GM19438 (cell line): Measurements from ENCODE around the gene PRSS1.
"Not testable (repeated sequence)": the region's sequence is repeated elsewhere in the genome, so short reads cannot be mapped to it uniquely, and the experiment has no call there.

Experiments
- ATAC-seq: cut with Tn5 transposase; IDR thresholded peaks from one replicate; pipeline ENCODE4 v1.9.1; 2021; ENCODE audit warnings: low read depth; ENCODE audit not compliant: unreplicated experiment

PRSS1 gene

GRCh38 chr7:142749218-142749993 is at the start of gene PRSS1:
PRSS1 (plus strand) TSS chr7:142749472; CDS start chr7:142749485, 13 bp downstream.
- ATAC-seq: no peak

GRCh38 chr7:142700935-142701334 is 48.3 kb upstream of the PRSS1 start:
- not testable (repeated sequence) for ATAC-seq

DNA sequence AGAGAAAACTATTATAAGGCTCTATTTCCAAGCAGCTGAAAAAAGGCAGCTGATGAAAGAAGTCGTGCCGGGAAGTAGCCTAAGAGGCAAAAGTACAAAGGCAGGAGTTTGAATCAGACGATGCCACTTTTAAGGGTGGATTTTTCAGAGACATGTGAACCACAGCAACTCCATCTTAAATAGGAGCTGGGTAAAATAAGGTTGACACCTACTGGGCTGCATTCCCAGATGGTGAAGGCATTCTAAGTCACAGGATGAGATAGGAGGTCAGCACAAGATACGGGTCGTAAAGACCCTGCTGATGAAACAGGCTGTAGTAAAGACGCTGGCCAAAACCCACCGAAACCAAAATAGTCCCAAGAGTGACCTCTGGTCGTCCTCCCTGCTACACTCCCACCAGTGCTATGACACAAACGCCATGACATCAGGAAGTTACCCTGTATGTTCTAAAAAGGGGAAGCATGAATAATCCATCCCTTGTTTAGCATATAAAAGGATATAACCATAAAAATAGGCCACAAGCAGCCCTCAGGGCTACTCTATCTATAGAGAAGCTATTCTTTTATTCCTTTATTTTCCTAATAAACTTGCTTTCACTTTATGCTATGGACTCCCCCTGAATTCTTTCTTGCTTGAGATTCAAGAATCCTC is 45.5 kb upstream of the PRSS1 start:
- ATAC-seq: no peak

DNA sequence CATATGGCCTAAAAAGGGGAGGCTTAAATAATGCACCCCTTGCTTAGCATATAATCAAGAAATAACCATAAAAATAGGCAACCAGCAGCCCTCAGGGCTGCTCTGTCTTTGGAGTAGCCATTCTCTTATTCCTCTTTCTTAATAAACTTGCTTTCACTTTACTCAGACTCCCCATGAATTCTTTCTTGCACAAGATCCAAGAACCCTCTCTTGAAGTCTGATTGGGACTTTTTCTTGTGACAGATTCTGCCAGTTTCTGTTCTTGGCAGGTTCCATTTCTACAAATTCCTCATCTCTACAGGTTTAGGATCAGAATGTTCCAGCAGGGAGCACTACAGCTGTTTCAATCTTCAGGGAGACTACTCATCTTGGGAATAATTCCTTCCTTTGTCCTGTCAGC is 40.5 kb upstream of the PRSS1 start:
- ATAC-seq: not testable (repeated sequence)

DNA sequence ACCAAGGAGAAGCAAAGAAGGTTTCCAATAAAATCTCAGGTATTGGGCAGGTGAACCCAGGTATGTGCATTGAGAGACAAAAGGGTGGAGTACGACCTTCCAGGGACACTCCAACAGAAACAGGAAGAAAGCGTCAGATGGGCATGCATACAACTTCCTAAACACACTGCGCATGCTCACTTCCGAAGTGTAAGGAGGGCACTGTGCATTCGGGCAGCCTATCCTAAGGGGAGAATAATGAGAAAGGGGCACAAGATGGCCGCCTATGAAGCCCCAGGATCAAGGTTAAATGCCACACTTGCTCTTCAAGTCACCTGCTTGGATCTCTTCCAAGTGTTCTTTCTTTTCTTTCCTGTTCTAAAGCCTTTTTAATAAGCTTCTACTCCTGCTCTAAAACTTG is 39.4 kb upstream of the PRSS1 start:
- no peak for ATAC-seq

DNA sequence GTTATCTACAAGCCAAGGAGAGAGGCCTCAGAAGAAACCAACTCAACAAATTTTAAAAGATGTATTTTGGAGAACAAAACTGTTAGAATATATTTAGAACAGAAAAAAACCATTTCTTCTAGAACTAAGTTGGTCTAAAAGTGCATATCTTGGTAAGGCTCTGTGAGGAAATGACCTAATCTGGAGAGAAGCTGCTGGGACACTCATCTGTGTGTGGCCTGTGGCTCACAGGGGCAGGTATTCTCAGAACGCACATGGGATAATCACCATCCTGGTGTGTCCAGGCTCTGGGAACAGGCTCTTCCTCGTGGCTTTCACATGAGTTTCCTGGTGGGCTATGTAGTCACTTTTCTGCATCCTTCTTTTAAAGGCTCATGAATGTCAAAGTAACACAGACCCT is 38.1 kb upstream of the PRSS1 start:
- no peak for ATAC-seq

DNA sequence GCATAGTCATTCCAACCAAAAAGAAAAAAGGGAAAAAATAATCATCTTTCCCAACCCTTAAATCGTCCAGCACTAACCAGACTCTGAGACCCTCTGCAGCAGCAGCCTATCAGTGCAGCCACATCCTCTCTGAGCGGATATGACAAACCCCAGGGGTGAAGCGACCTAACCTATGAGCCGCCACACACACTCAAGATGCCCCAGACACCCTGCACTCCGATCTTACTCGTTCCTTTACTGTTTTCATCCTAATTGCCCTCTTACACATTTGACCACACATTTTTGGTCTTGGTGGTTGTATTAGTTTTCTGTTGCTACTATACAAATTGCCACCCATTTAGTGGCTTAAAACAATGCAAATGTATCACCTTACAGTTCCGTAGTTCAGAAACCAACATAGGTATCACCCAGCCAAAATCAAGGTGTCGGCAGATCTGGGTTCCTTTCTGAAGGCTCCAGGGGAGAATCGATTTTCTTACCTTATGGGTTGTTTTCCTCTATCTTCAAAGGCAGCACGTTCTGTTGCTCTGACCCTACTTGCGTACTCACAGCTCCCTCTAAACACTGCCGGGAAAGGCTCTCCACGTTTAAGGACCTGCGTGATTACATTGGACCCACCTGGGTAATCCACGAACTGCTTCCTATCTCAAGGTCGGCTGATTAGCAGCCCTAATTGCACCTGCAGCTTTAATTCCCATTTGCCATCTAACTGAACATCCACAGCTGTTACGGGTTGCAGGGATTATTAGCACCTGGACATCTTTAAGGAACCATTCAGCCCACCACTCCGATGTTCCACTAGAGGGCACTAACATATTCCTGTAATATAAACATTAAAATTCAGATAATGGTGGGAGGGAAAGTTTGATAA is 37.3 kb upstream of the PRSS1 start:
- ATAC-seq: no peak

GRCh38 chr7:142712617-142712957 is 36.7 kb upstream of the PRSS1 start:
- ATAC-seq: no peak

DNA sequence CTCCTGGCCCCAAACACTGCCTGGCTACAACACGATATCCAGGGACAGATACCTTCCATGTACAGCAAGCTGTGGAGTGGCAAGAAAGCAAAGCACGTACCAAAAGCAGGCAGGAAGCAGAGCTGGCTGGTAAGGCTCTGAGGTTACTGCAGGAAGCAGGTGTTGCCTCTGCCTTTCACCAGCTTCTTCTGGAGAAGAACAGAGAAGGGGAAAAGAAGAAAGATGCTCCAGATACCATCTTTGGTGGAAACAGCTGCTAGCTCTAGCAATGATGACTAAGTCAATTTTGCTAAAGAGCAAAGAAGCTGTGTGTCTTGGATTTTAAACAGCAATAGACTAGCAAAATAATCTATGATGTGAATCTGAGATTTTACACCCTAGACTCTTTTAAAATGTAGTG is 34.9 kb upstream of the PRSS1 start:
- peak; percentile 60 for ATAC-seq

DNA sequence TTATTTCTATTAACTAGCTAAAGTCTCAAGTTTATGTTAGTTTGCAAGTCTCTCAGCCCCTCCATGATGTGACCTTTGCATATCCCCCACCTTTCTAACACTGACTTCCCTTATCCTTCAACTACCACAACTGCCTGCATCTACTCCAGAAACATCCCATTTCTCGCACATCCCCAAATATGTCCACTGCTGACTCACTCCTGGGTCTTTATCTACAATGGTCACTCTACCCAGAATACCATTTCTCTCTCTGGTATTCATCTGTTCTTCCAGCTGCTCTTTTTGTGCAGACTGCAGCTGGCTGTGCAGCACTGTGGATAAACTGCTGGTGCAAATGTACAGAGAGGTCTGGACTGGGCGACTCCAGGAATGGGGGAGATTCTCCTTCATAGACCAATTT is 32.7 kb upstream of the PRSS1 start:
- ATAC-seq: no peak

GRCh38 chr7:142717453-142717852 is 31.8 kb upstream of the PRSS1 start:
- ATAC-seq: no peak

GRCh38 chr7:142718313-142718712 is 31.0 kb upstream of the PRSS1 start:
- no peak for ATAC-seq

DNA sequence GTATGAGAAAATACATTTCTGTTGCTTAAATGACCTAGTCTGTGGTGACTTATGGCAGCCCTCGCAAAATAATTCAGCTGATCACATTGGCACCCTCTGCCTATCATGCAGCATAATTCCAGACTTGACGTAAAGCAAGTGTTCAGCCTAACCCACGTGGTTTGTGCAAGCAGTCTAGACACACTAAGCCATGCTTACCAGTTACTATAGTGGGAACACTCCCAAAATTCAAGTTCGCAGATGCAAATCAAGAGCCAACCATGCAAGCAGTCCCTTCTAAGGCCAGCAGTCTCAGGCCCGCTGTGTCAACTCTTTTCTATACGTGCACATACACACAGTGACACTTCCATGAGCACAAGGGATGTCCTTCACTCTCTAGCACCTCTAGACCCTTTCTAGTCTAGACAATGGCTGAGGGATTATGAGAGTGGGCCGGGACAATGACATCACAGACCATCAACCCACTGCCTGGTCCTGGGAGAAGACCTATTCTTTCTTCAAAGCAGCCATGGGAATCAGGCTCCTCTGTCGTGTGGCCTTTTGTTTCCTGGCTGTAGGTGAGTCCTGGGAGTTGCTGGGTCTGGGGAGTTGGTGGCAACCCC is 29.0 kb upstream of the PRSS1 start:
- ATAC-seq: no peak

DNA sequence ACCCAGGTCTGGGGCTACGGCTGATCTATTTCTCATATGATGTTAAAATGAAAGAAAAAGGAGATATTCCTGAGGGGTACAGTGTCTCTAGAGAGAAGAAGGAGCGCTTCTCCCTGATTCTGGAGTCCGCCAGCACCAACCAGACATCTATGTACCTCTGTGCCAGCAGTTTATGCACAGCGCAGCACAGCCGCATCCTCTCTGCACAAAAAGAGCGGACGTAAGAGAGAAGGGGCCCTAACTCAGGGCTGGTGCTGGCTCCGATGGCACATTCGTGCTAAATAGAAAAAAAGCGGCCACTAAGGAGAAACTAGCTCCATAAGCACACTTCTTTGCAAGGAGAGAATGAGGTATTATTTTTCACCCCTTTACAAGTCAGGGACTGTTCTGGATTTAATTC is 28.3 kb upstream of the PRSS1 start:
- ATAC-seq: no peak

DNA sequence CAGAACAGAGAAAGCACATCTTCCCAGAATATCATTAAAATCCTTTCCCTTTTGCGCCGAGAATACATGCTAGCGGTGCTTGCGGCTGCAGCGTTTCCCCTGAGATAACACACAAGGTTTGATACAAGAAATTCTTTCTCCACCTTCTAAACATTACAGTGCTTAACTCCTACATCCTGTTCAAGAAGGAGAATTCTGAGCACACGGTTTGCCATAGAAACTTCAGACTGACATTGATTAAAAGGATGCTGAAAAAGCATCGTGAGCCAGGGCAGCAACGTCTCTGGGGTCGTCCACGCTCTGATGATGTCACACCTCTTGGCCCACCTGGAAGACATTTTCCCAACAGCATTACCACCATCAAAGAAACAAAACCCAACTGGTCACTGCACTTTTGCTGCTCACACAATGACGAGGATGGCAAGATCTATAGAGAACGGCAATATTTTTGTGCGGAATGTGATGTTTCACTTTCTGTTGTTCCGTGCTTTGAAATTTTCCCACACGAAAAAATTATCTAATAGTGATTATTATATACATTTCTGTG is 27.0 kb upstream of the PRSS1 start:
- no peak for ATAC-seq

- no peak for ATAC-seq
Observed at GRCh38 chr7:142733271-142733670, 16.0 kb upstream of the PRSS1 start.

DNA sequence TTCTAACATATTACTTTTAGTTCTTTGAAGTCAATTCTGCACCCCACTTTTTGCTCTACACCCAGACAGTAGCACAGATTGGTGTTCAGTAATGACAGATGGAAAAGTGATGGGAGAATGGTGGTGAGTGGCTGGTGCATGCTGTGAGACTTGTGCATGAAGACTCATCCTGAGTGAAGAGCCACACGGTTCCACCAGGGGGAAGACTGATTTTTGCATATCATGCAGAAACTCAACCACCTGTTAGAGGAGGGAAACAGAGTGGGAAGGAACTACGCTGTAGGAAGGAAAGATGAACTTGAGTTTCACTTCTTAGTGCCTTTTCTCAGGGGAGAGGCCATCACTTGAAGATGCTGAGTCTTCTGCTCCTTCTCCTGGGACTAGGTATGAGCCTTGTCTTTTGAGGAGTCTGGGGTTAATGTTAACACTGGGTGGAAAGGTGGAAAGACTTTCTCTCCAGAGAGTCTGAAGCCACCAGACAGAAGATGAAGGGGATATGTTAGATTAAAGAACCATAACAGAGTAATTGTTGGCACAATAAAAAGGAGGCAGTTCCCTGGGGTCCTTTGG is 9.3 kb upstream of the PRSS1 start:
- peak; percentile 91 for ATAC-seq

DNA sequence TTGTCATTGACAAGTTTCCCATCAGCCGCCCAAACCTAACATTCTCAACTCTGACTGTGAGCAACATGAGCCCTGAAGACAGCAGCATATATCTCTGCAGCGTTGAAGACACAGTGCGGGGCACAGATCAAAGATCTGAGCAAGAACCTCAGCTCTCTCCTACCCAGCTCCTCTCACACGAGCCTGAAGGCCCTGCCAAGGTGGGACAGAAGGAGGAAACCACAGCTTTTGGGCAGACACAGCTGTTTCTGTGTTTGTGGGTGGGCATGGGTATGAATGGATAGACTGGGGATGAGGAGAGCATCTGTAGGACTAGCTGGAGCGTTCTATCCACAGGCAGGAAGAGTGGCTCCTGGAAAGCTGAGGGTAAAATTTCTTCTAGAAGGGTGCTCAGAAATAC is 8.5 kb upstream of the PRSS1 start:
- ATAC-seq: no peak

GRCh38 chr7:142741932-142742331 is 7.3 kb upstream of the PRSS1 start:
- not testable (repeated sequence) for ATAC-seq

DNA sequence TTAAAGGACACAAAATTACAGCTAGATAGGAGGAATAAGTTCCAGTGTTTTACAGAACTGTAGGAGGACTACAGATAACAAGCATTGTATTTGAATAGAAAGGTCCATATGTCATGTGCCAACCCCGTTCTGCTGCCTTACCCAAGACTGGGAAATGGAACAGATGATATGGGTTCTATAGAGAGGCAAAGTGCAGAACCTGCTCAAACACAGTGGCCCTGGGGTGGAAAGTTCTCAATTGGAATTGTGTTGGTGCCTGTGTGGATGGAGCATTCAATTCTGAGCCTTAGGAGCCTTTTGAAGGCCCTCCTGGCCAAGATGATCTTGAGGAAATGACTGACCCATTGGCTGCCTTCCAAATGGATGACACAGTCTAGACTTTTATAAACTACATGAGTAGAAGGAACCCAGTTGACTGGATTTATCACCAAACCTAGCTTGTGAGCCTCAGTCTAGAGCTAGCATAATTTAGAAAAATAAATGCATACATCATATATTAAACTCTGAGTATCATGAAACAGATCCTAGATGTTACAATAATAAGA is 4.1 kb upstream of the PRSS1 start:
- ATAC-seq: no peak
